GM06990 (cell line): ENCODE measurements around the gene NTM.
"Not testable (repeated sequence)": the region's sequence is repeated elsewhere in the genome, so short reads cannot be mapped to it uniquely, and the experiment has no call there.

Source experiments
- DNase-seq: peaks from one replicate; pipeline ENCODE4 v3.0.0-alpha.2; 2011; ENCODE audit not compliant: insufficient read length; ENCODE audit errors: extremely low read depth
- H3K27me3 ChIP-seq: replicated peaks from 2 replicates; pipeline ENCODE4 v1.6.0; 2011; ENCODE audit warnings: low read length; ENCODE audit not compliant: control insufficient read depth, insufficient read depth
- H3K36me3 ChIP-seq: 2 replicates; pipeline ENCODE4 v1.5.1; 2011; ENCODE audit warnings: low read length; ENCODE audit not compliant: control insufficient read depth, insufficient read depth
- H3K4me3 ChIP-seq: replicated peaks from 2 replicates; pipeline ENCODE4 v1.5.1; 2011; ENCODE audit warnings: low read depth, mild to moderate bottlenecking, control low read depth, low read length
- CTCF ChIP-seq: IDR thresholded peaks from 2 replicates; pipeline ENCODE4 v1.5.1; 2011; ENCODE audit warnings: low read length, control low read depth, mild to moderate bottlenecking, inconsistent platforms; ENCODE audit not compliant: insufficient read depth, poor library complexity, severe bottlenecking

Gene NTM

DNA sequence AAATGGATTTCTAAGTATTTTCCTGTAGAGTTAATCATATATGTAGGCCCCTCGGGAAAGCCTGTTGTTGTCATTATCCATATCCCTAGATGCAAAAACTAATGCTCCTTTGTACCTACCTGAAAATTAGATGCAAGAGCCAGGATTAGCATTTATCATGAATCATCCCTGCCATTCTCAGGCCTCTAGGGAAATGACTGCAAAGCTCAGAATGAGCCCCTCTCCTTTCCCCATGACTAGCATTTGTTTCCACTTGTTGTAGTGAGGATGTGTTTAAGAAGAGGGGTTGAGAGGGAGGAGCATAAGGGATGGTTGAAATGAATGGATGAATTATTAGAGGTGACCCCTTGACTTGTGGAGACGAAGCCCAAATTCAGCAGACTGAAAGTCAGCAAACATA, 537.9 kb downstream of the NTM start:
- DNase-seq, result no peak
- Histone ChIP-seq H3K36me3 (no peaks in the 10 kb centered on the region), H3K4me3 (no peak overlapping the region), H3K27me3 (no peaks in the 10 kb centered on the region)
- no peak for TF ChIP-seq CTCF

DNA sequence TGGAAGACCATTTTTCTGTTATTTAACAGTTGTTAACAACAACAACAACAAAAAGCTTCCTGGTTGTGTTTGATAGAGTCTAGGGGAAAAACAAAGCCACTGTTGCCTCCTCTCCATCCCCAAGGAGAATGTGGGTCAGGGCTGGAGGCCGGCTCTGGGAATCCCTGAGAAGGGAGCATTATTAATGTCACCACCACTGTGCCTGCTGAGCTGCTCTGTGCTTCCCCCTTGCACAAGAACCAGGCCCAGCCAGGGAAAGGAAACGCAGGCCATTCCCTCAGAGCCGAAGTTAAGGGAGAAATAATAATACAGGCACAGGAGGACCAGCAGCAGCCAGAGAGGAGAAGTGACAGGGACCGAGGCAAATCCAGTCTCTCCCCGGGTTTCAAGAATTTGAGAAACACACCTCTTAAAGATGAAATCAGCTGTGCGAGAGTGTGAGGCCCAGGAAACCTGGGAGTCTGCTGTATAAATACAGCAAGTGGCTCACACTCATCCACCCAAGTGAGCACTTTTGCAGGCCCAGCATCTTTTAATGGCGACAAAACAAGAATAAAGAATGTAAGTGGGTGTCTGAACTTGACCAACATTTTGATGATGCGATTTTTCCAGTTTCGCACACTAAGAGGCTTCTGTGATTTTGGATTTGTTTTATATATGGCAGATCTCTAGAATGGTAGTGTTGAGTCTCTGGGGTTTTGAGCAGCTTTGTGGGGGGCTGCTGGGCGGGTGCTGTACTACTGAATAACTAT, 539.2 kb downstream of the NTM start:
- H3K27me3 ChIP-seq, result no peaks in the 10 kb centered on the region
- H3K4me3 ChIP-seq, result no peak overlapping the region
- no peak for DNase-seq
- H3K36me3 ChIP-seq, result no peaks in the 10 kb centered on the region
- TF ChIP-seq CTCF, result no peak

GRCh38 chr11:131910178-131910522, 539.7 kb downstream of the NTM start:
- Histone ChIP-seq H3K4me3 (no peak overlapping the region), H3K27me3 (no peaks in the 10 kb centered on the region), H3K36me3 (no peaks in the 10 kb centered on the region)
- TF ChIP-seq CTCF, result no peak
- DNase-seq, result no peak

DNA sequence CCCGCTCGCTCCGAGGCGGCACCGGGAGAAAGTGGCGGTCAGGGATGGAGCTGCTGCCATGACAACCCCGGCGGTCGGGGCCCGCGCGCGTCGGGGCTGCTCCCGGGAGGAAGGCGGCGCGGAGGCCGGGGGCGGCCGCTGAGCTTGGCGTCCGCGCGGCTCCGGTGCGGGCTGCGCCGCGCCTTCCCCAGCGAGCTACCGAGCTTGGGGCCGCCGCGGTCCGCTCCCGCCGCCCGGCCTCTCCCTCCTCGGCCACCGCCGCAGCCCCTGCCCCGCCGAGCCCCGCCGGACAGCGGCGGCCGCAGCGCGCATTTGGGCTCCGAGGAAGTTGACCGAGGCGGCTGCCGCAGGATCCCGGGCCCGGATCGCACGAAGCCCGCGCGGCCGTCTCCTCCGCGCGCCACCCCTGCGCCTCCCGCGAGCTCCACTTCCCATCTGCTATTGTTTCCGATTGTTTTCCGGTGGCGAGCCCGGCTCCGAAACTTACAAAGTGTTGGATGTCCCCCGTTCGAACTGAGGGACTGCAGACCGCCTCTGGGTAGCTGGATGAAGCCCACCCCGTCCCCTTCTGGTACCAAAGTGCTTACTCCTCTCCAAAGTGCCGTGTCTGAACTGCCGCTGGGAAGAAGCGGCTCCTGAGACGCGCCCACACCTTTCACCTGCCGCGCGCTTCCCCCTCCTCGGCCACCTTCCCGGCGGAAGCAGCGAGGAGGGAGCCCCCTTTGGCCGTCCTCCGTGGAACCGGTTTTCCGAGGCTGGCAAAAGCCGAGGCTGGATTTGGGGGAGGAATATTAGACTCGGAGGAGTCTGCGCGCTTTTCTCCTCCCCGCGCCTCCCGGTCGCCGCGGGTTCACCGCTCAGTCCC, 540.3 kb downstream of the NTM start:
- no peaks in the 10 kb centered on the region for H3K36me3 ChIP-seq
- no peak for DNase-seq
- no peak overlapping the region; the same call in 1 of the 2 replicates for H3K4me3 ChIP-seq
- no peak for TF ChIP-seq CTCF
- H3K27me3 ChIP-seq, result no peaks in the 10 kb centered on the region

- H3K27me3 ChIP-seq, H3K4me3 ChIP-seq, H3K36me3 ChIP-seq, DNase-seq: not testable (repeated sequence)
- peak; percentile 23 for TF ChIP-seq CTCF
Observed at GRCh38 chr11:131911388-131912032, 541.1 kb downstream of the NTM start.
